ENCODE results near the gene MTMR3. TPM values are rescaled to one million over a fixed set of nuclear protein-coding genes. Genes with fewer than 3 reads are reported as not detected.
A peak's percentile ranks its signal among the peaks of the same experiment; 100 is the strongest.

MTMR3 gene
- total and polyA plus RNA-seq, 2 experiments from 2014 or later: 12.6 to 22.2 TPM

GRCh38 chr22:29877620-29878019, 5.4 kb upstream of the MTMR3 start:
- no peaks in the 10 kb centered on the region for H3K36me3 ChIP-seq (ENCODE audit: low read depth)
- WGBS, 2 experiments (ENCODE audit: low coverage in 1 of 2, low lambda C conversion rate in 2 of 2, missing lambda C conversion rate in 2 of 2): 39 to 41% methylated on average over 2 of the region's 2 CpGs
- H3K9ac ChIP-seq: no peak overlapping the region
- no peak overlapping the region for H3K27ac ChIP-seq
- no peaks in the 10 kb centered on the region for H3K9me3 ChIP-seq (ENCODE audit: low read depth)
- H3K27me3 ChIP-seq (replicated peaks; ENCODE audit: insufficient read depth): 0 out of 2 replicates have a peak, but pooled peaks cover 8% of the 10 kb centered on the region
- peak; percentile 89 for DNase-seq
- no peak overlapping the region for H3K4me3 ChIP-seq
- H3K9me2 ChIP-seq (ENCODE audit: insufficient read depth): no peaks in the 10 kb centered on the region
- TF ChIP-seq EZH2 (IDR thresholded peaks at IDR 0.05; ENCODE audit: insufficient read depth, poor library complexity, severe bottlenecking): no peak
- no peak for TF ChIP-seq EZH2phosphoT487 (IDR thresholded peaks at IDR 0.05; ENCODE audit: insufficient read depth, low read depth)
- H3K4me1 ChIP-seq (ENCODE audit: insufficient read depth): peaks cover 3% of the 10 kb centered on the region; the same call in 1 of the 2 replicates
- H3K79me2 ChIP-seq (ENCODE audit: insufficient read depth): no peaks in the 10 kb centered on the region
- H3F3A ChIP-seq (ENCODE audit: insufficient read depth): no peaks in the 10 kb centered on the region
- no peaks in the 10 kb centered on the region for H4K20me1 ChIP-seq (ENCODE audit: insufficient read depth)
- H3K4me2 ChIP-seq (ENCODE audit: unreplicated experiment): peak overlapping the region; percentile 0
- in situ Hi-C loops (cut with MboI): no loop called here
- no peak overlapping the region for H2AFZ ChIP-seq

- Histone ChIP-seq H3K4me1 (ENCODE audit: insufficient read depth) (peaks cover 7% of the 10 kb centered on the region; the same call in 1 of the 2 replicates), H3K79me2 (ENCODE audit: insufficient read depth) (peaks cover 14% of the 10 kb centered on the region), H4K20me1 (ENCODE audit: insufficient read depth) (no peaks in the 10 kb centered on the region; the same call in 1 of the 2 replicates), H3K4me3 (no peak overlapping the region), H2AFZ (no peak overlapping the region), H3K9ac (no peak overlapping the region), H3K36me3 (ENCODE audit: low read depth) (no peaks in the 10 kb centered on the region), H3F3A (ENCODE audit: insufficient read depth) (0 out of 2 replicates have a peak, but pooled peaks cover 4% of the 10 kb centered on the region), H3K27me3 (replicated peaks; ENCODE audit: insufficient read depth) (0 out of 2 replicates have a peak, but pooled peaks cover 5% of the 10 kb centered on the region), H3K4me2 (ENCODE audit: unreplicated experiment) (no peak overlapping the region), H3K9me2 (ENCODE audit: insufficient read depth) (no peaks in the 10 kb centered on the region), H3K27ac (no peak overlapping the region), H3K9me3 (ENCODE audit: low read depth) (no peaks in the 10 kb centered on the region)
- in situ Hi-C loops (cut with MboI): no loop called here
- WGBS, 2 experiments (ENCODE audit: low coverage in 1 of 2, low lambda C conversion rate in 2 of 2, missing lambda C conversion rate in 2 of 2): 95 to 96% methylated on average over 5 of the region's 5 CpGs
- peak; percentile 16 for DNase-seq
- TF ChIP-seq EZH2phosphoT487 (IDR thresholded peaks at IDR 0.05; ENCODE audit: insufficient read depth, low read depth) (no peak), EZH2 (IDR thresholded peaks at IDR 0.05; ENCODE audit: insufficient read depth, poor library complexity, severe bottlenecking) (no peak)
Measured at GRCh38 chr22:29879753-29880152, 3.2 kb upstream of the MTMR3 start.

- Histone ChIP-seq H3K4me2 (ENCODE audit: unreplicated experiment) (peak overlapping the region; percentile 53), H3K27ac (no peak overlapping the region), H3K9ac (no peak overlapping the region), H3K9me3 (ENCODE audit: low read depth) (no peaks in the 10 kb centered on the region), H3K36me3 (ENCODE audit: low read depth) (no peaks in the 10 kb centered on the region), H3F3A (ENCODE audit: insufficient read depth) (0 out of 2 replicates have a peak, but pooled peaks cover 4% of the 10 kb centered on the region), H3K27me3 (replicated peaks; ENCODE audit: insufficient read depth) (no peaks in the 10 kb centered on the region), H2AFZ (no peak overlapping the region), H3K79me2 (ENCODE audit: insufficient read depth) (peaks cover 43% of the 10 kb centered on the region), H3K4me1 (ENCODE audit: insufficient read depth) (peaks cover 23% of the 10 kb centered on the region), H3K9me2 (ENCODE audit: insufficient read depth) (no peaks in the 10 kb centered on the region), H3K4me3 (peak overlapping the region; percentile 75), H4K20me1 (ENCODE audit: insufficient read depth) (no peaks in the 10 kb centered on the region; the same call in 1 of the 2 replicates)
- TF ChIP-seq EZH2 (IDR thresholded peaks at IDR 0.05; ENCODE audit: insufficient read depth, poor library complexity, severe bottlenecking) (no peak), EZH2phosphoT487 (IDR thresholded peaks at IDR 0.05; ENCODE audit: insufficient read depth, low read depth) (no peak)
- 9% methylated on average over 3 to 5 of the region's 5 CpGs for WGBS, 2 experiments (ENCODE audit: low coverage in 1 of 2, low lambda C conversion rate in 2 of 2, missing lambda C conversion rate in 2 of 2)
- DNase-seq: no peak
- in situ Hi-C loops (cut with MboI): no loop called here
Measured at GRCh38 chr22:29882716-29883044, 294 bp upstream of the MTMR3 start.

GRCh38 chr22:29883775-29884097, 762 bp downstream of the MTMR3 start:
- Histone ChIP-seq H3K36me3 (ENCODE audit: low read depth) (no peaks in the 10 kb centered on the region), H3K9ac (peak overlapping the region; percentile 86), H3K4me2 (ENCODE audit: unreplicated experiment) (peak overlapping the region; percentile 90), H3K9me2 (ENCODE audit: insufficient read depth) (no peaks in the 10 kb centered on the region), H3K27me3 (replicated peaks; ENCODE audit: insufficient read depth) (no peaks in the 10 kb centered on the region), H3K79me2 (ENCODE audit: insufficient read depth) (peaks cover 54% of the 10 kb centered on the region), H3K4me1 (ENCODE audit: insufficient read depth) (peaks cover 20% of the 10 kb centered on the region; the same call in 1 of the 2 replicates), H3K4me3 (peak overlapping the region; percentile 75), H3F3A (ENCODE audit: insufficient read depth) (0 out of 2 replicates have a peak, but pooled peaks cover 4% of the 10 kb centered on the region), H3K9me3 (ENCODE audit: low read depth) (no peaks in the 10 kb centered on the region), H3K27ac (peak overlapping the region; percentile 61), H2AFZ (peak overlapping the region; percentile 69), H4K20me1 (ENCODE audit: insufficient read depth) (no peaks in the 10 kb centered on the region; the same call in 1 of the 2 replicates)
- no peak for TF ChIP-seq EZH2phosphoT487 (IDR thresholded peaks at IDR 0.05; ENCODE audit: insufficient read depth, low read depth)
- no peak for TF ChIP-seq EZH2 (IDR thresholded peaks at IDR 0.05; ENCODE audit: insufficient read depth, poor library complexity, severe bottlenecking)
- no peak for DNase-seq
- WGBS, 2 experiments (ENCODE audit: low coverage in 1 of 2, low lambda C conversion rate in 2 of 2, missing lambda C conversion rate in 2 of 2): 1 to 4% methylated on average over 13 to 14 of the region's 14 CpGs
- in situ Hi-C loops (cut with MboI): no loop called here

Measured in GM23248 (cell line).